ENCODE results near the gene ERC2. TPM values are rescaled to one million over a fixed set of nuclear protein-coding genes. Genes with fewer than 3 reads are reported as not detected.

Gene ERC2
- total RNA-seq, 1 experiment from 2014 or later = 0.77 TPM

GRCh38 chr3:56357266-56357665, 111.0 kb downstream of the ERC2 start:
- Histone ChIP-seq H3K9me3 (ENCODE audit: low read length) (no peaks in the 10 kb centered on the region), H4K20me1 (ENCODE audit: low read length) (no peaks in the 10 kb centered on the region), H3K79me2 (ENCODE audit: low read length) (no peaks in the 10 kb centered on the region), H3F3A (ENCODE audit: low read length, unreplicated experiment) (no peaks in the 10 kb centered on the region), H2AFZ (ENCODE audit: low read length) (no peak overlapping the region), H3K36me3 (ENCODE audit: low read depth, low read length) (no peaks in the 10 kb centered on the region), H3K4me3 (ENCODE audit: low read length) (no peak overlapping the region), H3K4me1 (ENCODE audit: insufficient read depth, low read length) (peaks cover 5% of the 10 kb centered on the region), H3K9ac (ENCODE audit: low read length) (no peak overlapping the region), H3K27ac (ENCODE audit: low read length) (no peak overlapping the region), H3K9me2 (replicated peaks; ENCODE audit: low read length) (no peaks in the 10 kb centered on the region), H3K27me3 (ENCODE audit: low read length) (no peaks in the 10 kb centered on the region), H3K4me2 (ENCODE audit: low read length) (no peak overlapping the region)
- intact Hi-C loops (cut with micrococcal nuclease) = no loop called here
- POLR2A ChIA-PET (ENCODE audit: unreplicated experiment) = no interaction called here
- BruUV-seq (replicated peaks) = no TSS peak
- TF ChIP-seq EZH2 (IDR thresholded peaks at IDR 0.05; ENCODE audit: low read length, unreplicated experiment) (no peak), EZH2phosphoT487 (IDR thresholded peaks at IDR 0.05; ENCODE audit: borderline replicate concordance, low read length) (no peak)
- CTCF ChIA-PET = no interaction called here
- DNase-seq (no peak), ATAC-seq (no peak)

DNA sequence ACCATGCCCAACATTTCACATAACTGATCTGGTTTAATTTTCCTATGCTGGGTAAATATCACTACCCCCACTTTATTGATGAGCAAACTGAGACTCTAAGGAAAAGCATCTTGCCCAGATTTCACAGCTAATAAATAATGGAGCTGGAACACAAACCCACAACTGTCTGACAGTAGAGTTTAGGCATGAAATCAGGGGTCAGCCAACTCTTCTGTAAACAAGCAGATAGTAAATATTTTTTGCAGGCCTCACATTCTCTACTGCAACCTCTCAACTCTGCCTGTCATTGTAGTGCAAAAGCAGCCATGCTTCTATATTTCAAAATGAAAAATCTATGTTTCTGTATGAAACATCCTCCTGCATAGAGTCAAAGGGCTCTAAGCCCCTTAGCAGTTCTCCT, 111.5 kb downstream of the ERC2 start:
- no peak for DNase-seq
- H3K9ac ChIP-seq (ENCODE audit: low read length) = no peak overlapping the region
- POLR2A ChIA-PET (ENCODE audit: unreplicated experiment) = no interaction called here

GRCh38 chr3:56355570-56356185, 112.6 kb downstream of the ERC2 start:
- no peak for TF ChIP-seq EZH2phosphoT487 (IDR thresholded peaks at IDR 0.05; ENCODE audit: borderline replicate concordance, low read length)
- Histone ChIP-seq H2AFZ (ENCODE audit: low read length) (no peak overlapping the region), H3K27ac (ENCODE audit: low read length) (no peak overlapping the region), H3K9me2 (replicated peaks; ENCODE audit: low read length) (no peaks in the 10 kb centered on the region), H3K4me3 (ENCODE audit: low read length) (no peak overlapping the region), H3K4me2 (ENCODE audit: low read length) (0 out of 2 replicates have a peak overlapping the region, but pooled peaks have one; percentile 20), H3K36me3 (ENCODE audit: low read depth, low read length) (no peaks in the 10 kb centered on the region), H3K9me3 (ENCODE audit: low read length) (no peaks in the 10 kb centered on the region), H3K4me1 (ENCODE audit: insufficient read depth, low read length) (peaks cover 5% of the 10 kb centered on the region), H4K20me1 (ENCODE audit: low read length) (no peaks in the 10 kb centered on the region), H3K27me3 (ENCODE audit: low read length) (no peaks in the 10 kb centered on the region), H3K9ac (ENCODE audit: low read length) (no peak overlapping the region), H3K79me2 (ENCODE audit: low read length) (no peaks in the 10 kb centered on the region), H3F3A (ENCODE audit: low read length, unreplicated experiment) (no peaks in the 10 kb centered on the region)
- CTCF ChIA-PET = no interaction called here
- intact Hi-C loops (cut with micrococcal nuclease) = no loop called here
- peak; percentile 68 for DNase-seq
- POLR2A ChIA-PET (ENCODE audit: unreplicated experiment) = no interaction called here
- BruUV-seq (replicated peaks) = no TSS peak
- peak; percentile 72 for ATAC-seq

More for the DNA sequence above, 111.5 kb downstream of the ERC2 start:
- Histone ChIP-seq H2AFZ (ENCODE audit: low read length) (no peak overlapping the region), H3F3A (ENCODE audit: low read length, unreplicated experiment) (no peaks in the 10 kb centered on the region), H3K27me3 (ENCODE audit: low read length) (no peaks in the 10 kb centered on the region), H3K27ac (ENCODE audit: low read length) (no peak overlapping the region), H3K79me2 (ENCODE audit: low read length) (no peaks in the 10 kb centered on the region), H4K20me1 (ENCODE audit: low read length) (no peaks in the 10 kb centered on the region), H3K9me2 (replicated peaks; ENCODE audit: low read length) (no peaks in the 10 kb centered on the region), H3K4me2 (ENCODE audit: low read length) (no peak overlapping the region), H3K9me3 (ENCODE audit: low read length) (no peaks in the 10 kb centered on the region), H3K4me3 (ENCODE audit: low read length) (no peak overlapping the region), H3K36me3 (ENCODE audit: low read depth, low read length) (no peaks in the 10 kb centered on the region), H3K4me1 (ENCODE audit: insufficient read depth, low read length) (peaks cover 5% of the 10 kb centered on the region)
- no peak for TF ChIP-seq EZH2 (IDR thresholded peaks at IDR 0.05; ENCODE audit: low read length, unreplicated experiment)
- no peak for TF ChIP-seq CTCF (conservative IDR thresholded peaks at IDR 0.05; ENCODE audit: low read depth, low read length)
- TF ChIP-seq EZH2phosphoT487 (IDR thresholded peaks at IDR 0.05; ENCODE audit: borderline replicate concordance, low read length) = no peak
- CTCF ChIA-PET = no interaction called here
- no TSS peak for BruUV-seq (replicated peaks)
- ATAC-seq = no peak
- intact Hi-C loops (cut with micrococcal nuclease) = no loop called here

DNA sequence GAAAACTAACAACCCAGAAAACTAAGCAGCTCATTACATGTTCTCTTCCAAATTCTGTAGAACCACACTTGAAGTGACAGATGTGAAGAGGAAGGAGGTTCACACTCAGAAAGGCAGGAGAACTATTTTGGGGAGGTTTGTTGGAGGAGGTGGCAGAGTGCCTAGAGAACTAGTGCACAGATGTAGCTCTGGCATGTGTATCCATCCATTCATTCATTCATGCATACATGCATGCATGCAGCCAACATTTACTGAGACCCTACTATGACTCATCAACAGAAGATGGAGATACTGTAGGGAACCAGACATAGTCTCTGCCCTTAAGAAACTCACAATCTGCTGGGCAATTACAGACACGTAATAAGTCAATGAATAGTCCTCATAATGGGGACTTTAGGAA, 116.7 kb downstream of the ERC2 start:
- POLR2A ChIA-PET (ENCODE audit: unreplicated experiment) = no interaction called here
- DNase-seq = no peak
- intact Hi-C loops (cut with micrococcal nuclease) = no loop called here

More for the DNA sequence above, 116.7 kb downstream of the ERC2 start:
- H3K27me3 ChIP-seq (ENCODE audit: low read length) = no peaks in the 10 kb centered on the region
- no peak overlapping the region for H3K27ac ChIP-seq (ENCODE audit: low read length)
- no peaks in the 10 kb centered on the region for H3K9me3 ChIP-seq (ENCODE audit: low read length)
- ATAC-seq = no peak
- no peaks in the 10 kb centered on the region for H3F3A ChIP-seq (ENCODE audit: low read length, unreplicated experiment)
- H3K79me2 ChIP-seq (ENCODE audit: low read length) = no peaks in the 10 kb centered on the region
- BruUV-seq (replicated peaks) = no TSS peak
- no peak overlapping the region for H3K4me2 ChIP-seq (ENCODE audit: low read length)
- H3K4me3 ChIP-seq (ENCODE audit: low read length) = no peak overlapping the region
- CTCF ChIA-PET = no interaction called here
- H3K9ac ChIP-seq (ENCODE audit: low read length) = no peak overlapping the region
- no peak for TF ChIP-seq EZH2 (IDR thresholded peaks at IDR 0.05; ENCODE audit: low read length, unreplicated experiment)
- no peak for TF ChIP-seq CTCF (conservative IDR thresholded peaks at IDR 0.05; ENCODE audit: low read depth, low read length)
- TF ChIP-seq EZH2phosphoT487 (IDR thresholded peaks at IDR 0.05; ENCODE audit: borderline replicate concordance, low read length) = no peak
- H2AFZ ChIP-seq (ENCODE audit: low read length) = no peak overlapping the region
- H3K9me2 ChIP-seq (replicated peaks; ENCODE audit: low read length) = no peaks in the 10 kb centered on the region
- no peaks in the 10 kb centered on the region for H3K36me3 ChIP-seq (ENCODE audit: low read depth, low read length)
- H4K20me1 ChIP-seq (ENCODE audit: low read length) = no peaks in the 10 kb centered on the region
- H3K4me1 ChIP-seq (ENCODE audit: insufficient read depth, low read length) = peaks cover 5% of the 10 kb centered on the region

Data from PC-3 (cell line).